NCI-H128 (cell line): ENCODE results near the gene HOMER2.
"Not testable (repeated sequence)": the region's sequence is repeated elsewhere in the genome, so short reads cannot be mapped to it uniquely, and the experiment has no call there.

Experiments used
- DNase-seq: peaks from one replicate; lab custom pipeline; 2025; ENCODE audit not compliant: unreplicated experiment; lab: John Stamatoyannopoulos, UW

HOMER2 gene

GRCh38 chr15:82952158-82953081, at the start of gene HOMER2:
TSS of gene HOMER2 (minus strand) at chr15:82952720. CDS start at chr15:82952535, 185 bp downstream.
- no peak for DNase-seq

- DNase-seq = not testable (repeated sequence)
Measured at GRCh38 chr15:83000672-83001031, 48.1 kb upstream of the HOMER2 start.

- no peak for DNase-seq
Measured at GRCh38 chr15:82999905-83000671, 47.6 kb upstream of the HOMER2 start.

GRCh38 chr15:82999426-82999825, 46.9 kb upstream of the HOMER2 start:
- no peak for DNase-seq

- no peak for DNase-seq
Measured at GRCh38 chr15:82995938-82996337, 43.4 kb upstream of the HOMER2 start.

- no peak for DNase-seq
Measured at GRCh38 chr15:82995076-82995475, 42.6 kb upstream of the HOMER2 start.

- DNase-seq = no peak
Measured at GRCh38 chr15:82993144-82993543, 40.6 kb upstream of the HOMER2 start.

- DNase-seq = no peak
Measured at GRCh38 chr15:82992436-82992998, 40.0 kb upstream of the HOMER2 start.

GRCh38 chr15:82986442-82986780, 33.9 kb upstream of the HOMER2 start:
- DNase-seq = no peak

GRCh38 chr15:82985688-82986441, 33.3 kb upstream of the HOMER2 start, which contains the start of gene RAMAC:
TSS of gene RAMAC (plus strand) at chr15:82986210. CDS start at chr15:82989019, 2,809 bp downstream.
- peak; percentile 74 for DNase-seq

- no peak for DNase-seq
Measured at GRCh38 chr15:82980981-82981380, 28.5 kb upstream of the HOMER2 start.

GRCh38 chr15:82979726-82980125, 27.2 kb upstream of the HOMER2 start:
- no peak for DNase-seq

- no peak for DNase-seq
Measured at GRCh38 chr15:82978438-82978837, 25.9 kb upstream of the HOMER2 start.

GRCh38 chr15:82977076-82977475, 24.6 kb upstream of the HOMER2 start:
- DNase-seq = no peak

- no peak for DNase-seq
Measured at GRCh38 chr15:82972990-82973389, 20.5 kb upstream of the HOMER2 start.

- no peak for DNase-seq
Measured at GRCh38 chr15:82971218-82971984, 18.9 kb upstream of the HOMER2 start.

- DNase-seq = no peak
Measured at GRCh38 chr15:82970696-82971095, 18.2 kb upstream of the HOMER2 start.

- DNase-seq = no peak
Measured at GRCh38 chr15:82970078-82970686, 17.7 kb upstream of the HOMER2 start.

- no peak for DNase-seq
Measured at GRCh38 chr15:82969353-82969752, 16.8 kb upstream of the HOMER2 start.

- no peak for DNase-seq
Measured at GRCh38 chr15:82968066-82968465, 15.5 kb upstream of the HOMER2 start.
